Measurements from ENCODE around the gene CATSPERB. TPM values are rescaled to one million over a fixed set of nuclear protein-coding genes. Genes with fewer than 3 reads are reported as not detected.

Gene CATSPERB
- total and polyA plus RNA-seq, 2 of the 8 experiments (the other 6 are each of a cell fraction or from before 2014, with no cell fraction given) = 0.11 to 0.30 TPM

DNA sequence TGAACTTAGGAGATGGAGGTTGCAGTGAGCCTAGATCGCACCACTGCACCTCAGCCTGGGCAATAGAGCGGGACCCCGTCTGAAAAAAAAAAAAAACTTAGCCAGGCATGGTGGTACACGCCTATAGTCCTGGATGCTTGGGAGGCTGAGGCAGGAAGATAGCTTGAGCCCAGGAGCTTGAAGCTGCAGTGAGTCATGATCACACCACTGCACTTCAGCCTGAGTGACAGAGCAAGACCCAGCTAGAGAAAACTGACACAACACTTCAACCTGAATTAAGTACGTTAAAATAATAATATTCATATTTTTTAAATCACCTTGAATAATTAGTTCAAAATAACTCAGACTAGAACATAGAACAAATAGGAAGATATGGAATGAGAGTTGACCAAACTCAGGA is 5.7 kb upstream of the CATSPERB start (continued):
- TF ChIP-seq, protein P1, sequence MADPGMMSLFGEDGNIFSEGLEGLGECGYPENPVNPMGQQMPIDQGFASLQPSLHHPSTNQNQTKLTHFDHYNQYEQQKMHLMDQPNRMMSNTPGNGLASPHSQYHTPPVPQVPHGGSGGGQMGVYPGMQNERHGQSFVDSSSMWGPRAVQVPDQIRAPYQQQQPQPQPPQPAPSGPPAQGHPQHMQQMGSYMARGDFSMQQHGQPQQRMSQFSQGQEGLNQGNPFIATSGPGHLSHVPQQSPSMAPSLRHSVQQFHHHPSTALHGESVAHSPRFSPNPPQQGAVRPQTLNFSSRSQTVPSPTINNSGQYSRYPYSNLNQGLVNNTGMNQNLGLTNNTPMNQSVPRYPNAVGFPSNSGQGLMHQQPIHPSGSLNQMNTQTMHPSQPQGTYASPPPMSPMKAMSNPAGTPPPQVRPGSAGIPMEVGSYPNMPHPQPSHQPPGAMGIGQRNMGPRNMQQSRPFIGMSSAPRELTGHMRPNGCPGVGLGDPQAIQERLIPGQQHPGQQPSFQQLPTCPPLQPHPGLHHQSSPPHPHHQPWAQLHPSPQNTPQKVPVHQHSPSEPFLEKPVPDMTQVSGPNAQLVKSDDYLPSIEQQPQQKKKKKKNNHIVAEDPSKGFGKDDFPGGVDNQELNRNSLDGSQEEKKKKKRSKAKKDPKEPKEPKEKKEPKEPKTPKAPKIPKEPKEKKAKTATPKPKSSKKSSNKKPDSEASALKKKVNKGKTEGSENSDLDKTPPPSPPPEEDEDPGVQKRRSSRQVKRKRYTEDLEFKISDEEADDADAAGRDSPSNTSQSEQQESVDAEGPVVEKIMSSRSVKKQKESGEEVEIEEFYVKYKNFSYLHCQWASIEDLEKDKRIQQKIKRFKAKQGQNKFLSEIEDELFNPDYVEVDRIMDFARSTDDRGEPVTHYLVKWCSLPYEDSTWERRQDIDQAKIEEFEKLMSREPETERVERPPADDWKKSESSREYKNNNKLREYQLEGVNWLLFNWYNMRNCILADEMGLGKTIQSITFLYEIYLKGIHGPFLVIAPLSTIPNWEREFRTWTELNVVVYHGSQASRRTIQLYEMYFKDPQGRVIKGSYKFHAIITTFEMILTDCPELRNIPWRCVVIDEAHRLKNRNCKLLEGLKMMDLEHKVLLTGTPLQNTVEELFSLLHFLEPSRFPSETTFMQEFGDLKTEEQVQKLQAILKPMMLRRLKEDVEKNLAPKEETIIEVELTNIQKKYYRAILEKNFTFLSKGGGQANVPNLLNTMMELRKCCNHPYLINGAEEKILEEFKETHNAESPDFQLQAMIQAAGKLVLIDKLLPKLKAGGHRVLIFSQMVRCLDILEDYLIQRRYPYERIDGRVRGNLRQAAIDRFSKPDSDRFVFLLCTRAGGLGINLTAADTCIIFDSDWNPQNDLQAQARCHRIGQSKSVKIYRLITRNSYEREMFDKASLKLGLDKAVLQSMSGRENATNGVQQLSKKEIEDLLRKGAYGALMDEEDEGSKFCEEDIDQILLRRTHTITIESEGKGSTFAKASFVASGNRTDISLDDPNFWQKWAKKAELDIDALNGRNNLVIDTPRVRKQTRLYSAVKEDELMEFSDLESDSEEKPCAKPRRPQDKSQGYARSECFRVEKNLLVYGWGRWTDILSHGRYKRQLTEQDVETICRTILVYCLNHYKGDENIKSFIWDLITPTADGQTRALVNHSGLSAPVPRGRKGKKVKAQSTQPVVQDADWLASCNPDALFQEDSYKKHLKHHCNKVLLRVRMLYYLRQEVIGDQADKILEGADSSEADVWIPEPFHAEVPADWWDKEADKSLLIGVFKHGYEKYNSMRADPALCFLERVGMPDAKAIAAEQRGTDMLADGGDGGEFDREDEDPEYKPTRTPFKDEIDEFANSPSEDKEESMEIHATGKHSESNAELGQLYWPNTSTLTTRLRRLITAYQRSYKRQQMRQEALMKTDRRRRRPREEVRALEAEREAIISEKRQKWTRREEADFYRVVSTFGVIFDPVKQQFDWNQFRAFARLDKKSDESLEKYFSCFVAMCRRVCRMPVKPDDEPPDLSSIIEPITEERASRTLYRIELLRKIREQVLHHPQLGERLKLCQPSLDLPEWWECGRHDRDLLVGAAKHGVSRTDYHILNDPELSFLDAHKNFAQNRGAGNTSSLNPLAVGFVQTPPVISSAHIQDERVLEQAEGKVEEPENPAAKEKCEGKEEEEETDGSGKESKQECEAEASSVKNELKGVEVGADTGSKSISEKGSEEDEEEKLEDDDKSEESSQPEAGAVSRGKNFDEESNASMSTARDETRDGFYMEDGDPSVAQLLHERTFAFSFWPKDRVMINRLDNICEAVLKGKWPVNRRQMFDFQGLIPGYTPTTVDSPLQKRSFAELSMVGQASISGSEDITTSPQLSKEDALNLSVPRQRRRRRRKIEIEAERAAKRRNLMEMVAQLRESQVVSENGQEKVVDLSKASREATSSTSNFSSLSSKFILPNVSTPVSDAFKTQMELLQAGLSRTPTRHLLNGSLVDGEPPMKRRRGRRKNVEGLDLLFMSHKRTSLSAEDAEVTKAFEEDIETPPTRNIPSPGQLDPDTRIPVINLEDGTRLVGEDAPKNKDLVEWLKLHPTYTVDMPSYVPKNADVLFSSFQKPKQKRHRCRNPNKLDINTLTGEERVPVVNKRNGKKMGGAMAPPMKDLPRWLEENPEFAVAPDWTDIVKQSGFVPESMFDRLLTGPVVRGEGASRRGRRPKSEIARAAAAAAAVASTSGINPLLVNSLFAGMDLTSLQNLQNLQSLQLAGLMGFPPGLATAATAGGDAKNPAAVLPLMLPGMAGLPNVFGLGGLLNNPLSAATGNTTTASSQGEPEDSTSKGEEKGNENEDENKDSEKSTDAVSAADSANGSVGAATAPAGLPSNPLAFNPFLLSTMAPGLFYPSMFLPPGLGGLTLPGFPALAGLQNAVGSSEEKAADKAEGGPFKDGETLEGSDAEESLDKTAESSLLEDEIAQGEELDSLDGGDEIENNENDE (IDR thresholded peaks at IDR 0.05; ENCODE audit: insufficient replicate concordance, low read length) = no peak
- TF ChIP-seq HDAC2 (IDR thresholded peaks at IDR 0.05; ENCODE audit: borderline replicate concordance in 1 of 2, low read depth in 2 of 2, low read length in 2 of 2) = no peak
- no peak for TF ChIP-seq CHD1 (IDR thresholded peaks at IDR 0.05; ENCODE audit: low read depth, low read length)
- TF ChIP-seq TBP (IDR thresholded peaks at IDR 0.05; ENCODE audit: low read depth, low read length) = no peak
- no peak for TF ChIP-seq CBX8 (IDR thresholded peaks at IDR 0.05; ENCODE audit: borderline replicate concordance, low read depth, low read length)
- TF ChIP-seq JUND (IDR thresholded peaks at IDR 0.05; ENCODE audit: low read length) = no peak
- TF ChIP-seq BCL11A (IDR thresholded peaks at IDR 0.05; ENCODE audit: low read depth in 2 of 2, low read length in 2 of 2) = no peak
- no peak for TF ChIP-seq SIN3A (conservative IDR thresholded peaks at IDR 0.05 in 1 of 2, IDR thresholded peaks at IDR 0.05 in 1 of 2; ENCODE audit: low read depth in 1 of 2, low read length in 2 of 2)
- no peak for TF ChIP-seq SIX5 (IDR thresholded peaks at IDR 0.05; ENCODE audit: low read depth, low read length)
- TF ChIP-seq CTBP2 (IDR thresholded peaks at IDR 0.05; ENCODE audit: borderline replicate concordance, insufficient read depth, insufficient read length, low read length) = no peak

Measured in H1 (cell line).